SIG-M5 treated with dmso at 0.1 percent for 504 hours (cell line): Measurements from ENCODE around the gene NUCB2.

Source experiments
- DNase-seq: peaks from one replicate; lab custom pipeline; 2025; ENCODE audit not compliant: unreplicated experiment; lab: John Stamatoyannopoulos, UW

NUCB2 gene

DNA sequence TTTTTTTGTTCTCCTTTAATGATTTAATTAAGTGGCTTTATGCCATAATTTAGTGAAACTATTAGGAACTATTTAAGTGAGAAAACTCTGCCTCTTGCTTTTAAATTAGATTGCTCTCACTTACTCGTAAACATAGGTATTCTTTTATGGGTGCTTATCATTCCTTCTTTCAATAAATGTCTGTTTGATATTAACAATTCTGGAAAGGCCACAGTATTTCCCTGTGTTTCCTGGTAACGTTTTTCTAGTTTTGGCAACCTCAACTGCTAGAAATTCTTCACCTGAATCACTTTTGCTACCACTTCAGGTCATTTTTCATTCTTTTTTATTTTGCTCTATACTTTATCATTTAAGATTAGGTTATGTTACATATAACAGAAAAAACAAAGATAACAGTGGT, 55.1 kb downstream of the NUCB2 start:
- no peak for DNase-seq

DNA sequence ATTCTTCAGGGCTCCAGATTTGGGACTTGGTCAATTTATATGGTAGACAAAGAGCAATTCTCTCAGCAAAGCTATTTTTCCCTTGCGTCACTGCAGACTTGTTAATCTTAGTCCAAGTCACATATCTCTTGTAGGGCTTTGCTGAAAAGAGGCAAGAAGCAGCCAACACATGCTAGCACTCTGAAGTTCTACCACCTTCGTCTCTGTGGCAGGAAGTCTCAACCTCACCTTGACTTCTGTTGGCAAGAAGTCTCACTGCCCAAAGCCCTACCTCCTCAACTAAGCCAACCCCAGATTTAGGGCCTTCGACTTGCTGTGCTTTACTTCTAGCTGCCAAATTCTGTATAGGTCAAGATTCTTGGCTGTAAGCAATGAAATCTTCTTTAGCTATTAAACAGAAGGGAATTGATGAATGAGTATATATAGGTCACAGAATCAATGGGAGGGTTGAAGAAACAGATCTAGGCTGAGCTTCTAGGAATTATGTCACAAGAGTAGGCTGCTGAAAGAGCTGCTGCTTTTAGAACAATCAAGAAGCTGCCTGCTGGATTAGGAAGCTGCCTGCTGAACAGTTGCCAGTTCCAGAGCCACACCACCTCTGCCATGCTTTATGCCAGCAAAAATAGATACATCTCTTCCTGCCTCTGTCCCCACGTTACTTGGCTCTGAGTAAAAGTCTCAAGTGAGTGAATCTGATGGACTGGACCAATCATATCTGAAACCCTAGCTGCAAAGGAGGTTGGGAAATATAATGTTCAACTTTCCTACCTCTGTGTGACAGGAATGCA, 57.5 kb downstream of the NUCB2 start:
- DNase-seq, result no peak

DNA sequence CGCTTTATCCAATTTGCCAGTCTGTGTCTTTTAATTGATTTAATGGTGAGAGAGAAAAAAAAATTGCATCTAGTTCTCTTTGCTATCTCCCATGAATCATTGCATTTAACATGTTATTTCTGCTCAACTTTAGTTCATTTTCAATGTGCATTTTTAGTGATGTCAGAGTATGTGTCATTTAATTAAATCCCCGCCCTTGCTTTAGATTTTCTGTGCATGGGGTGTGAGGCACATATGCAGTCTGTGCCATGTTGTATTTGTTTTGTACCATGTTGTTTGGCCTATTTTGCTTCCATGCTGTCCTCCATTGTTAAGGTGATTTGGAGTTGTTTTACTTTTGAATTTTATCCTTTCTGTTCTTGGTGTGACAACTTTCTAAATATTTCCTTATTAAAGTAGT, 66.7 kb downstream of the NUCB2 start:
- DNase-seq, result no peak

DNA sequence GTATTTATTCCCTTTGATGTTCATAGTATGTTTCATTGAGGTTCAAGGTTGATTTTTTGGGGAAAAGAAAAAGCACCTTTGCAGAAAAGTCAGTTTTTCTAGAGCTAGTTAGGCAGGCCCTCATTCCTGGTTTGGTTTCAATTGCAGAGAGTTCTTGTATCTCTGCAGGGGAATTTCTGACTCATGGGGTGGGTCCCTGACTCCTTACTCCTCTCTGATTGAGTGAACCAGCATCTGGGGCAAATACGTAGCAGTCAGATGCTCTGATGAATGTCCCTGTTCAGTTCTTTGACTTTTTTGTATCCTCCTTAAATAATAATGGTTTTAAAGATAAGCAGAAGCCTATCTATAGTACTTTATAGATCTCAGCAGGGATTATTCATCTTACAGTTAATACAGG, 67.4 kb downstream of the NUCB2 start:
- no peak for DNase-seq

DNA sequence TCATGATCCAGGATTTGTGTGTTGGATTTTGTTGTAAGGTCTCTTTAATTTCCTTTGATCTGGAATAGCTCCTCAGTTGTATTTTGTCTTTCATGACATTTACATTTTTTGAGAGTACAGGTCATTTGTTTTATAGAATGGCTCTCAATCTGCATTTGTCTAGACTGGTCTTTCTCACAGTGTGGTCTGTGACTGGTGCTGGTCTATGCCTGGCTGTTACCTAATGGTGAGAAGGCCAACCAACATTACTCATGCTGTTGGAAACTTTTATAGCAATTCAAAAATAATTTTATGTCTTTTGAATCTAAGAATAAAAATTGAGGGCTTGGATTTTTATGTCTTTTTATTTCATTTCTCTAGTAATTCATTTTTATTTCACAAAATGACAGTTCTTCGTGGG, 71.1 kb downstream of the NUCB2 start:
- no peak for DNase-seq

DNA sequence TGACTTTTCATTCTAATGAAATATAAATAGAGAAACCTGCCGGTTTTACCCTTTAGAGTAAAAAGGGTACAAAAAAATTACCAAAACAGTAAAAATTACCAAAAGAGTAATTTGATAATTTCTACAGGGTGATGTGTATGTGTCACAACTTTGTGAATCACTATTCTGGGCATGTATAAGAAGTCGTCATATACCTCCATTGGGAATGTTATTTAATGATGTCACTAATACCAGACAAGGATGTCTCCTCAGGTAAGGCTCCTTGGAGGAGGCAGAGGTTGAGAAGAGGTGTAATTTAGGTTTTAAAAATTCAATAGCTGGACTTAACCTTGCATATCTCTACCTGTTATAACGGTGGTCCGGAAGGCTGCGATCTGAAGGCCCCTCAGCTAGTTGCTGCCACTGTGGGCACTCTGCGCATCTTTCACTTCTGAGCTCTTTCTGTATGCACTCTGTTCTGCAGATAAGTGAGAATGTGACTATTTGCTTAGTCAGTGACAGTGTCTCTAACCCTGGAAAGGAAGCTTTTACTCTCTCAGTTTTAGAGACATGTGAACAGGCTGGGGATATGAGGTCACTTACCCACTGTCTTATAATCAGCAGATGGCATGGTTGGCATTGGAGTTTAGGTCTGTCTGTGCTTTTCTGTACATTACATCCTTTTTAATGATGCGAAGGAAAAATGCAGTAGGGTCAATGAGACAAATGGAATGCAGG, 74.1 kb downstream of the NUCB2 start:
- DNase-seq, result no peak

DNA sequence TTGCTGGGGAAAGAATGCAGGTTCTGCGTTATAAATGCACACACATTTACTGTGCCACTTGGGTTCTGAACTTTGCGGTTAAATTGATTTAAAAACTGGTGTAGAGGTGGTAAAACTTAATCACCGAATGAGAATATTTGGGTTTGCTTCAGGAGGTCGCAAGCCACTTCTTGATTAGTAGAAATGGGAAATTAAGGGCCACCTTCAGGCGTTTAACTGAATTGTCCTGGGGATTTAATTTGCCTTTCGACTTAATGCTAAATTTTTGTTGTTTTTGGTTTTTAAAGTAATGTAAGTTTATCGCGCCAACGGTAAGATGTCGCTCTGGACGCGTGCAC, 74.6 kb downstream of the NUCB2 start:
- peak; percentile 46 for DNase-seq

DNA sequence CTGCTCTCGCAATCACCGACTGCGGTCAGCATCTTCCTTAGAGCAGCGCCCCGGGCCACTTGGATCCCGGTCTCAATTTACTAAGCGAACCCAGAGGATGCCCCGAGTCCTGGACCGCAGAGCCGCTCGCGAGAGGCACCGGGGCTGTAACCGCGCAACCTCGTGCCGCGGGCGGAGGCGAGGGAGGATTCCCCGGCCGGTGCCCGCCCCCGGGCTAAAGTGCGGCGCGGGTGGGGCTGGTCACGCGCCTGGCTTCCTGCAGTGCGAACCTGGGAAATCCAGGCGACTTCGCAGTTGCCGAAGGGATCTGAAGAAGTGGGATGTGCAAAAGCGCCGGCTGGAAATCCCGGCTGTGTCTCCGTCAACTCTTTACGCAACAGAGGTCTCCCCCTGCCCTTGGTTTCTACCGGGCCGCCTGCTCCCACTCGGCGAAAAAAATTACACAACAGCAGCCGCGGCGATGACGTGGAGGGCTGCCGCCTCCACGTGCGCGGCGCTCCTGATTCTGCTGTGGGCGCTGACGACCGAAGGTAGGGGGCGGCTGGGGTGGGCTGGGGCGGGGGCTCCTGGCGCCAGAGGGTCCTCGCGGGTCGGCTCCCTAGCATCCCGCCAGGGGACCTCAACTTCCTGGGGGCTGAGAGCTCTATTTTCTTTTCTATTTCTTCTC, 75.1 kb downstream of the NUCB2 start, which contains the start of gene NCR3LG1:
Gene NCR3LG1, plus strand, starts transcription at position 291 of the 667 bp plus-strand sequence. Its CDS starts 170 bp downstream, at position 461.
- DNase-seq, result peak; percentile 85

DNA sequence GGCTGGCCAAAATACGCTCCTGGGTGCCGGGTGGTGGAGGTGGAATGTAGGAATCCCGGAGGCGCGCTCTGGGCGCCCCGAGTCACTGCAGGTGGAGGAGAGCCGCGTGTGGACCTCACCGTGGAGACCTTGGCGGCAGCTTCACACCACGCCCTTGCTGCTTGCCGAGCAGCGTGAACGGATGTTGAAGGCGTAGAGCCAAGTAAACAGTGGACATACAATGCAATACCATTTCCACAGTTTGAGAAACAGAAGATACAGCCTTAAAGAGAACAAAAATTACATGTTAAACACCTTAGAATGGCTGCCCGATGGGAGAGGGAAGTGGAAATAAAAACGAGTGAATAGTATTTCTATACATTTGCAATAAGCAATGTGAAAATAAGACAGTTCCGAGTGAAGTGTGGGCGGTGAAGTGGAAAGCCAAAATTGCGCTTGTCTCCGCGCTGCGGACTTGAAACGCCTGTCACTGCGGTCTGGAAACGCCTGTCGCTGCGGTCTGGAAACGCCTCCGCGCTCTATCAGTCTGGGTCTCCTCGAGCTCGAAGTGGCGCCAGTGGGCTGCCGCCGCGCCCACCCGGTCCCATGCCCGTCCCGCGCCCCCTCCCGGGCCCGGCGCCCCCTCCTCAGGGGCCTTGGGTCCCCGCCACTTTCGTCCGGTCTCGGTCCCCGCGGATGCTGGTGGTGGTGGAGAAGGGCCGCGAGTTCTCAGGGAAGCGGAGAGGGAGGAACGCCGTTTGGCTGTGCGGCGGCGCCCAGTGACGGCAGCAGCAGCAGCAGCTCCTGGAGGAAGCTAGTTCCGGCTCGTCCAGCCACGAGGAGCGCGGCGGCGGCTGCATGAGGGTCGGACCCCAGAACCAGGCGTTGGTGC, 76.6 kb downstream of the NUCB2 start:
- peak; percentile 74 for DNase-seq

DNA sequence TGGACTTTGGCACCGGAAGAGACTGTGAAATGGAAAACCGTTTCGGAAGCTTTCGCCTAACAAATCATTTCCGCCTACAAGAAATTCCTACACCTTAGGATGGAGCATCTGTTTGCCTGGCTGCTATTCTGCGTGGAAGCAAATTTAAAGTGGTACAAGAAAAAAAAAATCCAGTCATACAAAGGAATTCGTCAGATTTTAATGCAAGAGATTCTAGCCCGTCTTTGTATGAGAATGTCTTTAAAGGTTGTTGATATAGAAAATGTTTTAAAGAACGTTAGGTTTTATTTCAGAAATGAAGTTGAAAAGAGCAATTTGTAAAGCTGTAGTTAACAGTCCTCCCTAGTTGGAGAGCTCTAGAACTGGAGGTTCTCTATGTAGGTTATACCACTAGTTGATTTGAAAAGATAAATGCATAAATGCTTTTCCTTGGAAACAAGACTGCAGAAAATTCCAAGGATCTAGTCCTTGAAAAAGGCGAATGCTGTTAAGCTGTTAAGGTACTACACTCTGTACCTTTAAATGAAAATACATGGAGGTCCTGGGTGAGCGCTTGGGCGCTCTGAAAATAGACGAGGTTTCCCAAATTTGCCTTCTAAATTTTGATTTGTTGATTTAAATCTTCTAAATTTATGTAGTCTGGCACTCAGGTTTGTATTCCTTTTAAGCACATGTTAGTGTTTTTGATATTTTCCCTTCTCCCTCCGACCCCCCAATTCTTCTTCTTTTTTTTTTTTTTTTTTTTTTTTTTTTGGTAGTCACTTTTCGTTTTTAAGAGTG, 77.5 kb downstream of the NUCB2 start:
- DNase-seq, result no peak

DNA sequence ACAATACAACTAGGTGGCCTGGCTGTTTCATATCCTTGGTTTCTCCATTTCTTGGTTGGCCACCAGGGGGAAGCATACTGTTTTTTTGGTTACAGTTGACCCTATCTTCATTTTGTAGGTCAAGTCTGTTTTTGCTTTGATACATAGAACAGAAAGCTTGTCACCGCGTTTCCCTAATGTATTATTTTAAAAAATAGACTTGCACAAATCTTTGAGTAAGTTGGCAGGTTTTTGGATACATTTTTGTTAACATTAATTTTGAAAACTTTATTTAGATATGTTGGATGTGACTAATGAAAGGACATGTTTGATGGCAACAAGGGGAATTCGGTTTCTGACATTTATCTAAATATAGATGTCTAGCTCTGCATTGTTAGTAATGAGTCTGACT, 78.1 kb downstream of the NUCB2 start:
- peak; percentile 85 for DNase-seq

DNA sequence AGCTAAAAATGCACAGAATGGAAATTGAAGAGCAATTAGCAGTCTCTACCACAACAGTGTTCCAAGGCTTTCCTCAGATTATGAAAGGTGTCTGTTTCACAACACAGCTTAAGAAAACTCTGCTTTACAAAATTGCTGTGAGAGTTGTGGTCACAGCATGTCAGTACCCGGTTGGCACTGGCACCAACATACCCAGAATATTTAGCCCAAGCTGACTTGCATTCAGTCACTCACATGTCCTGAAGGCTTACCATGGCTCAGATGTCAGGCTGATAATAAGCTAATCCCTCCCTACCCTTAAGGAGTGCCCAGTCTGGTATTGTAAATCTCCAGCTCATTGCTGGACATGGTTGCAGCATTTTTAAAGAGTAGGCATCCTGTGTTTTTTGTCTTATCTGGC, 90.0 kb downstream of the NUCB2 start:
- no peak for DNase-seq

DNA sequence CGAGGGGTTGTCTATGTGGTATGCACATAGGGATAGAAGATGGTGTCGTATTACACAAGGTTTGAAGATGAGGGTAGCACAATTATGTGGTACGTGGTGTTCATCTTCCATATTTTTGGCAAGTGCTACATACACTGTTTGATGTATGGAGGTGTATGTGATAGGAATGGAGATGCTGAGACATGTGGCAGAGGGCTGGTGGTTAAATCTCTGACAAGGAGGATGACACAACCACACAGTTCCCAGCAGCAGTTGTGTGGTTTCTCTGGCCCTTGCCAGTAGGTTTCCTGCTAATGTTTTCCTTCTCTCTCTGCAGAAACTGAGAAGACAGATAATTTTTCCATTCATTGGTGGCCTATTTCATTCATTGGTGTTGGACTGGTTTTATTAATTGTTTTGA, 92.0 kb downstream of the NUCB2 start:
- DNase-seq, result no peak

DNA sequence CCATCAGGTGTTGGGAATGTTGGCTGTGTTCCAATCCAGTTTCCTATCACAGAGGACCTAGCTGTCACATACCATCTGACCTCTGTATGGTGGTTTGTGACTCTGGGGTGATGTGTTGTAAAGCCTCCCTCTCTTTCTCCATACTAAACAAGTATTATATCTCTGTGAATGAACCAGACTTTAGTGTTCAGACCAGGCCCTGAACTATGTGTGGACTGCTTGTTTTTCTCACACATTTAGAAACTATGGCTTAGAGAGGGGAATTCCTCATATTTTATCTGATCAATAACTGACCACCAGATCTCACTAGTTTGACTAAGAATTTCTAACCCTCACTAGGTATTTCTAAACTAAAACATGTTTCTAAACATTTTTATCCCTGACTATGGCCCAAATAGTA, 92.6 kb downstream of the NUCB2 start:
- DNase-seq, result no peak

DNA sequence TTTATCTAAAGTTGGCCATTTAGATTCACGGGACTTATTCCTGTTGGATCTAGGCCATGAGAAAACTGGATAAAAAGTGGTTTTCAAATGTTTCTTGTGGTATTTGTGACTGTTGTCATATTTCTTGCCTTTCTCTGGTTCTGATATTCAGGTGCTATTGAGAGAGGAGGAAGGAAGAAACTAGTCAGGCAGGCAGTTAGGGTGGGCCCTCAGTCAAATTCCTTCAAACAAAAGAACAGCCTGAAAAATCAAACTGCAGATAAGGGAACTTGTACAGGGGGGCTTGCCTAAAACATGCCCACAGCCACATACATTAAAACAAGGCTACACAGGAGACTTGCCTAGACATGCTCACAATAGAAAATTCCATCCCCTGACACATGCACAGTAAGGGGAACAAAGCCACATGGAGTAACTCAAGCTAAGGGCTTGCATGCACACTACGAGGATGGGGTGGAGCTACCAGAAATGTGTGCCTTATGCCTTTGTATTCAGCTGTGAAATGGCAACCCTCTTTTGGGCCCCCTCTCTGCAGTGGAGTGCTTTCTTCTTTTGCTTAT, 93.2 kb downstream of the NUCB2 start:
- DNase-seq, result no peak

DNA sequence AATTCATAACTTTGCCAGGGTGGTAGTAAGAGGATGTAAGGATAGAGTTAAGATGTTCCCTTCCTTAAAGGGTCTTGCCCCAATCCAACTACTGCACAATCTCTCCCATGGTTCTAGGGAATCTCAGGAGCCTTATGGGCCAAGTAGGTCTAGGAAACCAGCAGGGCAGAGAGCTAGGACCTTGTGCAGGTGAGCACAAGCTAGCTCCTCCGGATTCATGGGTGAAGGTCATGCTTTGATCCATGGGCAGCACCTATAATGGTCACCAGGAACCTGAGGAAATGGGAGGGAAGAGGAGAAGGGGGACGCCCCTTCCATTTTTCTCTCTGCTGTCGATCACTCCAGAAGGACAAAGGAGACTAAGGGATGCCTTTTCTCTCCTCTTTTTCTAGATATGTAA, 95.1 kb downstream of the NUCB2 start:
- DNase-seq, result no peak

DNA sequence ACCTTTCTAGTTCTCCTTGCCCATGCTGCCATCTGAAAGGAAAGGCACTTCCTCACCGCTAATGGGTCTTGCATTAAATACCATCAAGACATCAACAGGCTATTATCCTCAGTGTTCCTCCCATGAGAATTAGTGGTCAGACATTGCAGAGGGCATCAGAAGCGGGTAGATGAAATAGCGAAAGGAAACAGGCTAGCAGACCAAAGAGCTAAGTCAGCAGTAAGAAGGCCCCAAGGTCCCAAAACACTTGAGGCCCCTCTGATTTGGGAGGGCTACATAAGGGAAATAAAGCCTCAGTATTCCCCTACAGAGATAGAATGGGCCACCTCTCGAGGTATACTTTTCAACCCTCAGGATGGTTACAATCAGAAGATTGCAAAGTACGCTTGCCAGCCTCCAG, 99.0 kb downstream of the NUCB2 start:
- DNase-seq, result no peak

DNA sequence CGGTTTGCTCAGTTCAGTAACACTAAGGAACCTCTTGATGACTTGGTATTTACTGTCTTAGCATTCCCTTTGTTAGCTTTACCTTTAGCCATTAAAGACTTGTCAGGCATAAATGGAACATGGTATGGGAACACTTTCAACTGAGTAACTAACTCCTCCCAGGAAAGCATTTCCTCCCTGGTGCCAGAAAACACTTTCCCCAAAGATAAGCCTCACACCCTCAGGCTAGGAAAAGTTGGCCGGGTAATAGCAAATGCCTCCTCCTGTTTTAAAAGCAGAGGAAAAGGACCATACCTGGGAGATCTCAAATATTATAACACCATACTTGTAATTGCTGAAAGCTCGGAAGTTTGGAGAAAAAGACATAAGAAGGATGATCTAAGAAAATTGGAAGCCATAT, 100.0 kb downstream of the NUCB2 start:
- no peak for DNase-seq

DNA sequence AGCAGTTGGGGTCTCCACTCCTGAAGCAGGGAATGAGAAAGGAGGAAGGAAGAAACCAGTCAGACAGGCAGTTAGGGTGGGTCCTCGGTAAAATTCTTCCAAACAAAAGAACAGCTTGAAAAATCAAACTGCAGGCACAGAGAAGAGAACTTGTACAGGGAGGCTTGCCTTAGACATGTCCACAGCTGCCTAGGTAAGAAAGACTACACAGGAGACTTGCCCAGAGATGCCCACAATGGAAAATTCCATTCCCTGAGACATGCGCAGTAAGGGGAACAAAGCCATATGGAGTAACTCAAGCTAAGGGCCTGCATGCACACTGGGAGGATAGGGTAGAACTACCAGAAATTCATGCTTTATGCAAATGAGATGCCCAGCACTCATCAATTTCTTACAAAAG, 102.1 kb downstream of the NUCB2 start:
- no peak for DNase-seq
